Measurements from ENCODE around the gene CRYGS. TPM values are rescaled to one million over a fixed set of nuclear protein-coding genes. Genes with fewer than 3 reads are reported as not detected.

CRYGS gene
- total RNA-seq, 2 experiments from 2014 or later, result 2.5 to 2.7 TPM

GRCh38 chr3:186489507-186489906, 54.7 kb downstream of the CRYGS start:
- Mint-ChIP-seq H3K4me3 (no peak overlapping the region), H3K27ac (no peak overlapping the region), H3K36me3 (no peaks in the 10 kb centered on the region), H3K9me3 (no peaks in the 10 kb centered on the region), H3K4me1 (ENCODE audit: low read depth) (peaks cover 6% of the 10 kb centered on the region), H3K27me3 (no peaks in the 10 kb centered on the region)
- POLR2A ChIA-PET, result no interaction called here
- intact Hi-C loops (cut with micrococcal nuclease), result no loop called here
- CTCF ChIA-PET, result interaction anchor here (1.3 kb wide), 1 partner anchor 39 kb away, joined by 3 read pairs; no protein-coding TSS in a partner anchor
- no peak for DNase-seq

Other genes starting within 250 kb of the CRYGS start
- under 1 TPM; 0.12 to 0.39 TPM for gene DGKG, start 182.1 kb downstream of the CRYGS start, total RNA-seq
- 10 to 100 TPM; 10.6 to 12.1 TPM for gene TBCCD1, start 23.0 kb upstream of the CRYGS start, total RNA-seq
- gene DNAJB11, start 26.3 kb upstream of the CRYGS start, total RNA-seq, result 10 to 100 TPM; 36.9 to 39.5 TPM
- gene AHSG, start 68.7 kb upstream of the CRYGS start, total RNA-seq, result not detected
- not detected for gene FETUB, start 96.0 kb upstream of the CRYGS start, total RNA-seq
- not detected for gene HRG, start 121.6 kb upstream of the CRYGS start, total RNA-seq
- not detected for gene KNG1, start 173.0 kb upstream of the CRYGS start, total RNA-seq
- gene EIF4A2, start 239.2 kb upstream of the CRYGS start, total RNA-seq, result 100 to 1,000 TPM; 390 to 393 TPM

Data from activated CD4-positive, alpha-beta memory T cell treated with anti-CD3 and anti-CD28 coated beads for 36 hours (primary cell).